HG03097 (cell line): Measurements from ENCODE around the gene PDZRN4.

ENCODE experiments used
- ATAC-seq: cut with Tn5 transposase; IDR thresholded peaks from one replicate; pipeline ENCODE4 v1.9.1; 2021; ENCODE audit not compliant: unreplicated experiment, low FRiP score

Gene PDZRN4

GRCh38 chr12:41344776-41345470, 156.8 kb downstream of the PDZRN4 start:
- ATAC-seq = no peak

GRCh38 chr12:41348198-41348597, 160.1 kb downstream of the PDZRN4 start:
- ATAC-seq = no peak

GRCh38 chr12:41356181-41356580, 168.1 kb downstream of the PDZRN4 start:
- no peak for ATAC-seq

- no peak for ATAC-seq
These were observed 173.6 kb downstream of the PDZRN4 start for GRCh38 chr12:41361738-41362137.

- ATAC-seq = no peak
These were observed 174.4 kb downstream of the PDZRN4 start for GRCh38 chr12:41362510-41362909.

- no peak for ATAC-seq
These were observed 174.8 kb downstream of the PDZRN4 start for GRCh38 chr12:41362931-41363330.

- no peak for ATAC-seq
These were observed 176.1 kb downstream of the PDZRN4 start for GRCh38 chr12:41364211-41364610.

GRCh38 chr12:41365653-41366171, 177.6 kb downstream of the PDZRN4 start:
- no peak for ATAC-seq

GRCh38 chr12:41367726-41368405, 179.7 kb downstream of the PDZRN4 start:
- ATAC-seq = no peak

GRCh38 chr12:41380878-41381277, 192.8 kb downstream of the PDZRN4 start:
- ATAC-seq = no peak

GRCh38 chr12:41402801-41403200, 214.7 kb downstream of the PDZRN4 start:
- ATAC-seq = no peak

GRCh38 chr12:41407232-41407799, 219.2 kb downstream of the PDZRN4 start:
- ATAC-seq = no peak

- no peak for ATAC-seq
These were observed 221.5 kb downstream of the PDZRN4 start for GRCh38 chr12:41409628-41410027.

- ATAC-seq = no peak
These were observed 230.5 kb downstream of the PDZRN4 start for GRCh38 chr12:41418586-41418985.

GRCh38 chr12:41419131-41419893, 231.2 kb downstream of the PDZRN4 start:
- no peak for ATAC-seq

GRCh38 chr12:41424651-41425050, 236.5 kb downstream of the PDZRN4 start:
- no peak for ATAC-seq

GRCh38 chr12:41433460-41433859, 245.3 kb downstream of the PDZRN4 start:
- no peak for ATAC-seq

GRCh38 chr12:41436076-41436475, 248.0 kb downstream of the PDZRN4 start:
- no peak for ATAC-seq

GRCh38 chr12:41437563-41437962, 249.4 kb downstream of the PDZRN4 start:
- ATAC-seq = no peak

- ATAC-seq = no peak
These were observed 250.9 kb downstream of the PDZRN4 start for GRCh38 chr12:41438854-41439541.
